Measurements from ENCODE around the gene WWP2.
"Not testable (repeated sequence)": the region's sequence is repeated elsewhere in the genome, so short reads cannot be mapped to it uniquely, and the experiment has no call there.

Gene WWP2

GRCh38 chr16:69822174-69822935 is 60.2 kb downstream of the WWP2 start:
- no peak for DNase-seq (ENCODE audit: extremely low read depth, low read depth)
- TF ChIP-seq CTCF (IDR thresholded peaks at IDR 0.05; ENCODE audit: low read depth, low read length, missing control alignments) = no peak
- H3K4me3 ChIP-seq (replicated peaks; ENCODE audit: low read depth, low read length) = no peak overlapping the region

- no peak for DNase-seq (ENCODE audit: extremely low read depth, low read depth)
- H3K4me3 ChIP-seq (replicated peaks; ENCODE audit: low read depth, low read length) = no peak overlapping the region
- no peak for TF ChIP-seq CTCF (IDR thresholded peaks at IDR 0.05; ENCODE audit: low read depth, low read length, missing control alignments)
These were observed 61.9 kb downstream of the WWP2 start for GRCh38 chr16:69823831-69824563.

- DNase-seq (ENCODE audit: extremely low read depth, low read depth); H3K4me3 ChIP-seq (replicated peaks; ENCODE audit: low read depth, low read length): not testable (repeated sequence)
These were observed 62.5 kb downstream of the WWP2 start for GRCh38 chr16:69824564-69825142.

GRCh38 chr16:69827524-69827923 is 65.4 kb downstream of the WWP2 start:
- no peak overlapping the region for H3K4me3 ChIP-seq (replicated peaks; ENCODE audit: low read depth, low read length)
- DNase-seq (ENCODE audit: extremely low read depth, low read depth) = no peak
- TF ChIP-seq CTCF (IDR thresholded peaks at IDR 0.05; ENCODE audit: low read depth, low read length, missing control alignments) = no peak

- no peak for TF ChIP-seq CTCF (IDR thresholded peaks at IDR 0.05; ENCODE audit: low read depth, low read length, missing control alignments)
- H3K4me3 ChIP-seq (replicated peaks; ENCODE audit: low read depth, low read length) = no peak overlapping the region
- DNase-seq (ENCODE audit: extremely low read depth, low read depth) = no peak
These were observed 67.2 kb downstream of the WWP2 start for GRCh38 chr16:69829338-69829737.

- no peak for TF ChIP-seq CTCF (IDR thresholded peaks at IDR 0.05; ENCODE audit: low read depth, low read length, missing control alignments)
- H3K4me3 ChIP-seq (replicated peaks; ENCODE audit: low read depth, low read length) = no peak overlapping the region
- DNase-seq (ENCODE audit: extremely low read depth, low read depth) = no peak
These were observed 68.0 kb downstream of the WWP2 start for GRCh38 chr16:69830146-69830533.

GRCh38 chr16:69830534-69831211 is 68.5 kb downstream of the WWP2 start:
- DNase-seq (ENCODE audit: extremely low read depth, low read depth) = no peak
- no peak for TF ChIP-seq CTCF (IDR thresholded peaks at IDR 0.05; ENCODE audit: low read depth, low read length, missing control alignments)
- H3K4me3 ChIP-seq (replicated peaks; ENCODE audit: low read depth, low read length) = no peak overlapping the region

All from HFF-Myc (cell line).